IMR-90 (cell line): ENCODE data around the gene ANP32B.

Experiments used
- CTCF ChIP-seq: conservative IDR thresholded peaks from 2 replicates; pipeline ENCODE4 v1.5.1; 2012; ENCODE audit warnings: mild to moderate bottlenecking, low read depth, low read length, improper control_type of control experiment
- MAZ ChIP-seq: IDR thresholded peaks from 2 replicates; pipeline ENCODE4 v1.6.1; 2012; ENCODE audit warnings: low read depth, mild to moderate bottlenecking, low read length, improper control_type of control experiment, moderate library complexity, borderline replicate concordance
- TF ChIP-seq, protein P1 (sequence below): fragments of 150-350 bp; IDR thresholded peaks from 2 replicates; pipeline ENCODE4 v1.6.1; 2016; ENCODE audit warnings: low read depth, mild to moderate bottlenecking, low read length, moderate library complexity, borderline replicate concordance

- TF ChIP-seq CTCF (peak; percentile 42), MAZ (no peak)
- TF ChIP-seq, protein P1, sequence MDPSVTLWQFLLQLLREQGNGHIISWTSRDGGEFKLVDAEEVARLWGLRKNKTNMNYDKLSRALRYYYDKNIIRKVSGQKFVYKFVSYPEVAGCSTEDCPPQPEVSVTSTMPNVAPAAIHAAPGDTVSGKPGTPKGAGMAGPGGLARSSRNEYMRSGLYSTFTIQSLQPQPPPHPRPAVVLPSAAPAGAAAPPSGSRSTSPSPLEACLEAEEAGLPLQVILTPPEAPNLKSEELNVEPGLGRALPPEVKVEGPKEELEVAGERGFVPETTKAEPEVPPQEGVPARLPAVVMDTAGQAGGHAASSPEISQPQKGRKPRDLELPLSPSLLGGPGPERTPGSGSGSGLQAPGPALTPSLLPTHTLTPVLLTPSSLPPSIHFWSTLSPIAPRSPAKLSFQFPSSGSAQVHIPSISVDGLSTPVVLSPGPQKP, result no peak
These were observed 7.1 kb downstream of the ANP32B start for GRCh38 chr9:97990259-97990658.
